Endothelial cell of umbilical vein (primary cell): ENCODE data around the gene GRIK1. TPM values are rescaled to one million over a fixed set of nuclear protein-coding genes. Genes with fewer than 3 reads are reported as not detected.

Experiments used
- BruUV-seq: library from RNA; stranded (reverse); fragments of 400-500 nt; replicated peaks from 2 replicates; lab custom pipeline; 2021; lab: Mats Ljungman, UMichigan
- CTCF ChIA-PET: fragments of 300-600, 350-600 bp; sonication (Branson Sonifier 250); formaldehyde crosslinking; loops from one replicate; lab custom pipeline; 2021; ENCODE audit warnings: antibody characterized with exemption, inconsistent platforms; lab: Charles Lee
- POLR2A ChIA-PET: fragments of 300-600, 350-600 bp; sonication (Branson Sonifier 250); formaldehyde crosslinking; loops from one replicate; lab custom pipeline; 2021; ENCODE audit warnings: antibody characterized with exemption, inconsistent platforms; lab: Charles Lee
- DNase-seq: peaks from one replicate; pipeline ENCODE4 v3.0.0-alpha.2; 2011; ENCODE audit warnings: low read depth, low spot score
- FAIRE-seq: peaks from 2 replicates; lab custom pipeline; 2011; peaks lifted over from hg19 to GRCh38; lab: Jason Lieb, UNC
- H2AFZ ChIP-seq: 2 replicates; pipeline ENCODE4 v1.6.0; 2012; ENCODE audit warnings: low read depth, low read length, control low read depth, inconsistent platforms
- H3K27ac ChIP-seq: 2 replicates; pipeline ENCODE4 v1.5.1; 2011; ENCODE audit warnings: low read depth, mild to moderate bottlenecking, control low read depth, low read length, moderate library complexity; ENCODE audit not compliant: insufficient read depth
- H3K27me3 ChIP-seq, 2 experiments: 2 replicates each; pipeline versions ENCODE4 v1.6.0 to v1.6.1; 2011; ENCODE audit warnings: low read length in 2 of 2, mixed read lengths in 1 of 2; ENCODE audit not compliant: control insufficient read depth in 2 of 2, insufficient read depth in 2 of 2
- H3K36me3 ChIP-seq, 2 experiments: 2 replicates in 1 of 2; 3 replicates in 1 of 2; pipeline ENCODE4 v1.5.1; 2011; ENCODE audit warnings: low read length in 2 of 2, mild to moderate bottlenecking in 1 of 2, moderate library complexity in 1 of 2; ENCODE audit not compliant: control insufficient read depth in 2 of 2, insufficient read depth in 2 of 2; ENCODE audit errors: extremely low read depth in 1 of 2
- H3K4me1 ChIP-seq: 3 replicates; pipeline ENCODE4 v1.5.1; 2011; ENCODE audit warnings: mild to moderate bottlenecking, low read length; ENCODE audit not compliant: control insufficient read depth, insufficient read depth; ENCODE audit errors: extremely low read depth
- H3K4me2 ChIP-seq: 2 replicates; pipeline ENCODE4 v1.6.1; 2011; ENCODE audit warnings: low read length, control low read depth, mixed read lengths; ENCODE audit not compliant: insufficient read depth
- H3K4me3 ChIP-seq, 3 experiments: fragments of 200-600 bp in 1 of 3; sonication (generic), shearing (Covaris generic) in 1 of 3; replicated peaks in 1 of 3; 2 replicates each; pipeline ENCODE4 v1.5.1; 2011 to 2016; ENCODE audit warnings: control low read depth in 3 of 3, low read length in 3 of 3, mild to moderate bottlenecking in 2 of 3, inconsistent platforms in 1 of 3, low read depth in 1 of 3, moderate library complexity in 1 of 3; ENCODE audit not compliant: insufficient read depth in 1 of 3
- H3K79me2 ChIP-seq: 2 replicates; pipeline ENCODE4 v1.6.0; 2012; ENCODE audit warnings: low read length, inconsistent platforms; ENCODE audit not compliant: control insufficient read depth, insufficient read depth
- H3K9ac ChIP-seq: replicated peaks from 2 replicates; pipeline ENCODE3; 2011; ENCODE audit warnings: low read length, control low read depth; ENCODE audit not compliant: insufficient read depth; ENCODE audit errors: extremely low read depth
- H3K9me1 ChIP-seq: replicated peaks from 3 replicates; pipeline ENCODE4 v1.6.0; 2011; ENCODE audit warnings: mild to moderate bottlenecking, low read length; ENCODE audit not compliant: control insufficient read depth, insufficient read depth; ENCODE audit errors: extremely low read depth
- H3K9me3 ChIP-seq: replicated peaks from 2 replicates; pipeline ENCODE4 v1.5.1; 2012; ENCODE audit warnings: low read length, inconsistent platforms; ENCODE audit not compliant: control insufficient read depth, insufficient read depth
- H4K20me1 ChIP-seq: replicated peaks from 2 replicates; pipeline ENCODE3; 2011; ENCODE audit warnings: mild to moderate bottlenecking, low read length; ENCODE audit not compliant: control insufficient read depth, insufficient read depth; ENCODE audit errors: extremely low read depth
- CTCF ChIP-seq, 2 donors: IDR thresholded peaks; 1 replicate in 1 of 2; 2 replicates in 1 of 2; pipeline ENCODE4 v1.5.1; 2011; ENCODE audit warnings: low read length in 2 of 2, mild to moderate bottlenecking in 2 of 2, moderate library complexity in 2 of 2, control low read depth in 1 of 2, inconsistent platforms in 1 of 2, low read depth in 1 of 2; ENCODE audit not compliant: insufficient read depth in 1 of 2; ENCODE audit errors: extremely low read depth in 1 of 2
- EZH2 ChIP-seq: IDR thresholded peaks from 2 replicates; pipeline ENCODE4 v1.6.1; 2012; ENCODE audit warnings: borderline replicate concordance, low read depth, mild to moderate bottlenecking, moderate library complexity, low read length, inconsistent platforms; ENCODE audit not compliant: severe bottlenecking
- FOS ChIP-seq: IDR thresholded peaks from 2 replicates; pipeline ENCODE4 v1.6.1; 2011; ENCODE audit warnings: mild to moderate bottlenecking, low read length, moderate library complexity, borderline replicate concordance; ENCODE audit not compliant: insufficient read depth
- GATA2 ChIP-seq: IDR thresholded peaks from 2 replicates; pipeline ENCODE4 v1.7.0; 2011; ENCODE audit warnings: low read depth, mild to moderate bottlenecking, moderate library complexity, mixed read lengths, low read length; ENCODE audit not compliant: insufficient read length, insufficient read depth
- JUN ChIP-seq: IDR thresholded peaks from 2 replicates; pipeline ENCODE4 v1.6.1; 2011; ENCODE audit warnings: borderline replicate concordance, low read depth; ENCODE audit not compliant: insufficient read length, insufficient read depth
- MYC ChIP-seq: IDR thresholded peaks from one replicate; pipeline ENCODE4 v1.6.1; 2011; ENCODE audit warnings: mild to moderate bottlenecking, low read depth, low read length
- POLR2A ChIP-seq: IDR thresholded peaks from 2 replicates; pipeline ENCODE4 v1.6.1; 2012; ENCODE audit warnings: low read depth, mild to moderate bottlenecking, control low read depth, low read length
- POLR2AphosphoS5 ChIP-seq: IDR thresholded peaks from 2 replicates; pipeline ENCODE4 v1.6.1; 2012; ENCODE audit warnings: low read depth, mild to moderate bottlenecking, control low read depth, low read length, moderate library complexity; ENCODE audit not compliant: insufficient read depth
- dilution Hi-C: fragments of 300-500 bp; cut with MboI; formaldehyde crosslinking; loops from one replicate; pipeline ENCODE4 v1.15.0; 2019; ENCODE audit warnings: low sequenced_read_pairs; ENCODE audit not compliant: extremely low pct_ligation_motif_present
- intact Hi-C: fragments of 100-400 bp; cut with micrococcal nuclease; formaldehyde crosslinking; loops from one replicate; pipeline ENCODE4 v1.10.0; 2022
- polyA plus RNA-seq, 4 experiments: library from polyadenylated mRNA; depleted of rRNA in 3 of 4; stranded (reverse) in 3 of 4; unstranded in 1 of 4; fragments of >200 nt; gene quantifications; 2 replicates each; pipeline versions ENCODE4 v1.2.1 to v1.2.3, GENCODE V29; 2011 to 2012; ENCODE audit warnings: missing spikeins in 1 of 4
- total RNA-seq: library from RNA; stranded (reverse); gene quantifications from 2 replicates; pipeline ENCODE4 v1.2.3, GENCODE V29; 2021
- TF ChIP-seq, protein P1 (sequence below): IDR thresholded peaks from 2 replicates; pipeline ENCODE4 v1.6.1; 2011; ENCODE audit not compliant: insufficient read depth, insufficient read length

Gene GRIK1
- total and polyA plus RNA-seq, 2 donors (not counting 3 experiments of a cell fraction or from before 2014, with no cell fraction given): not detected

DNA sequence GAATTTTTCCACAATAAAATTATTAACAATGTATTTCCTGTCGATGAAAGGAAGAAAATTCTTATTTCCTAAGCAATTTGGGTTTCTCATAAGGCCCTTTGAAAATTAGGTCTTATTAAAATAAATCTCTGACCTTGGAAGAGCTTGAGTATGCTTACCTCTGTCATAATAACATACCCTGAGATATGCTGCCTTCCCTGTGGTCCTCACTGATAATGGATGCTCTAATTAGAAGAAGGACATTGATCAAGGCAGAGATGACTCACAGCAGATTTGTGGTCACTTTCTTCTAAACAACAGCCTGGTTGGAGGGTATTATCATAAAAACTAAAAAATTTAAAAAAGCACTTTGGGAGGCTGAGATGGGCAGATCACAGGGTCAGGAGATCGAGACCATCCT, 217.8 kb downstream of the GRIK1 start:
- H3K79me2 ChIP-seq: no peaks in the 10 kb centered on the region
- FAIRE-seq (no peak), DNase-seq (no peak)
- no TSS peak for BruUV-seq
- CTCF ChIA-PET: no interaction called here
- H3K27ac ChIP-seq: no peak overlapping the region
- H3K4me2 ChIP-seq: no peak overlapping the region
- H3K9me1 ChIP-seq: no peaks in the 10 kb centered on the region
- H3K4me3 ChIP-seq: no peak overlapping the region
- H3K9ac ChIP-seq: no peak overlapping the region
- intact Hi-C loops: no loop called here
- TF ChIP-seq EZH2 (no peak), GATA2 (no peak), CTCF (IDR thresholded peaks at IDR 0.05; ENCODE audit: extremely low read depth in 1 of 2, insufficient read depth in 1 of 2, low read depth in 1 of 2, low read length in 2 of 2) (no peak), POLR2AphosphoS5 (no peak), POLR2A (no peak), FOS (no peak), JUN (no peak), MYC (no peak)
- TF ChIP-seq, protein P1, sequence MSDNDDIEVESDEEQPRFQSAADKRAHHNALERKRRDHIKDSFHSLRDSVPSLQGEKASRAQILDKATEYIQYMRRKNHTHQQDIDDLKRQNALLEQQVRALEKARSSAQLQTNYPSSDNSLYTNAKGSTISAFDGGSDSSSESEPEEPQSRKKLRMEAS: no peak
- H3K9me3 ChIP-seq: no peaks in the 10 kb centered on the region
- no peaks in the 10 kb centered on the region for H3K36me3 ChIP-seq
- POLR2A ChIA-PET: no interaction called here
- no peak overlapping the region for H2AFZ ChIP-seq
- H3K4me1 ChIP-seq: no peaks in the 10 kb centered on the region
- no peaks in the 10 kb centered on the region for H4K20me1 ChIP-seq
- dilution Hi-C loops: no loop called here
- H3K27me3 ChIP-seq: no peaks in the 10 kb centered on the region
